ENCODE results near the gene TBKBP1. TPM values are rescaled to one million over a fixed set of nuclear protein-coding genes. Genes with fewer than 3 reads are reported as not detected.

Gene TBKBP1
- total RNA-seq, 1 donor from 2014 or later = 14.8 TPM

GRCh38 chr17:47728214-47728877 is 34.4 kb downstream of the TBKBP1 start:
- H3K4me3 ChIP-seq = no peak overlapping the region
- no peaks in the 10 kb centered on the region for H3K9me3 ChIP-seq (replicated peaks)
- peaks cover 98% of the 10 kb centered on the region for H3K27me3 ChIP-seq (ENCODE audit: low read depth)
- H3K36me3 ChIP-seq = no peaks in the 10 kb centered on the region
- TF ChIP-seq, protein P1, sequence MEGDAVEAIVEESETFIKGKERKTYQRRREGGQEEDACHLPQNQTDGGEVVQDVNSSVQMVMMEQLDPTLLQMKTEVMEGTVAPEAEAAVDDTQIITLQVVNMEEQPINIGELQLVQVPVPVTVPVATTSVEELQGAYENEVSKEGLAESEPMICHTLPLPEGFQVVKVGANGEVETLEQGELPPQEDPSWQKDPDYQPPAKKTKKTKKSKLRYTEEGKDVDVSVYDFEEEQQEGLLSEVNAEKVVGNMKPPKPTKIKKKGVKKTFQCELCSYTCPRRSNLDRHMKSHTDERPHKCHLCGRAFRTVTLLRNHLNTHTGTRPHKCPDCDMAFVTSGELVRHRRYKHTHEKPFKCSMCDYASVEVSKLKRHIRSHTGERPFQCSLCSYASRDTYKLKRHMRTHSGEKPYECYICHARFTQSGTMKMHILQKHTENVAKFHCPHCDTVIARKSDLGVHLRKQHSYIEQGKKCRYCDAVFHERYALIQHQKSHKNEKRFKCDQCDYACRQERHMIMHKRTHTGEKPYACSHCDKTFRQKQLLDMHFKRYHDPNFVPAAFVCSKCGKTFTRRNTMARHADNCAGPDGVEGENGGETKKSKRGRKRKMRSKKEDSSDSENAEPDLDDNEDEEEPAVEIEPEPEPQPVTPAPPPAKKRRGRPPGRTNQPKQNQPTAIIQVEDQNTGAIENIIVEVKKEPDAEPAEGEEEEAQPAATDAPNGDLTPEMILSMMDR (IDR thresholded peaks at IDR 0.05; ENCODE audit: borderline replicate concordance) = no peak
- no peak for DNase-seq
- no peak overlapping the region for H3K27ac ChIP-seq (replicated peaks)
- H3K4me1 ChIP-seq = peaks cover 6% of the 10 kb centered on the region
- intact Hi-C loops (cut with micrococcal nuclease) = no loop called here

- Histone ChIP-seq H3K36me3 (no peaks in the 10 kb centered on the region), H3K4me1 (peaks cover 13% of the 10 kb centered on the region), H3K9me3 (replicated peaks) (no peaks in the 10 kb centered on the region), H3K27me3 (ENCODE audit: low read depth) (peaks cover 96% of the 10 kb centered on the region), H3K27ac (replicated peaks) (no peak overlapping the region), H3K4me3 (no peak overlapping the region)
- TF ChIP-seq, protein P1 (IDR thresholded peaks at IDR 0.05; ENCODE audit: borderline replicate concordance) = no peak
- no peak for DNase-seq
- intact Hi-C loops (cut with micrococcal nuclease) = no loop called here
These were observed 35.5 kb downstream of the TBKBP1 start for GRCh38 chr17:47729476-47729875.

GRCh38 chr17:47730681-47731080 is 36.7 kb downstream of the TBKBP1 start:
- DNase-seq = no peak

DNA sequence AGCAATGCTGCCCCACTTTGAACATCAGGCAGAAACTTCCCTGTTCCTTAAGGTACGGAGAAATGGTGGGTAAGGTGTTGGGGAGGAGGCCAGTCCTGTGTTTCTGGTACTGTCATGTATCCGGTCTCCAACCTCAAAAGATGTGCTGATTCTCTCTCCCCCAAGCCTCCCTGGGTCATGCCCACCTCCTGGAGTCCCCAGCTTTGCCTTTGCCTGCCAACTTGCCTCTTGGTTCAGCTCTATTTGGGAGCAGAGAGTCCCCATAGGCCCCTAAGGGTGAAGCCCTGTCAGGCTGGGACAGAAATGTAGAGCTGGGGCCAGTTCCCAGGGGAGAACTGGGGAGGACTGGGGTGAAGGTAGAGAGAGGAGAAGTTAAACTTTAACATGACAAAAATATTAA is 37.4 kb downstream of the TBKBP1 start:
- H3K27me3 ChIP-seq (ENCODE audit: low read depth) = peaks cover 96% of the 10 kb centered on the region
- intact Hi-C loops (cut with micrococcal nuclease) = no loop called here
- no peak overlapping the region for H3K27ac ChIP-seq (replicated peaks)
- DNase-seq = no peak
- no peaks in the 10 kb centered on the region for H3K9me3 ChIP-seq (replicated peaks)
- H3K36me3 ChIP-seq = no peaks in the 10 kb centered on the region
- no peak overlapping the region for H3K4me3 ChIP-seq
- TF ChIP-seq, protein P1 (IDR thresholded peaks at IDR 0.05; ENCODE audit: borderline replicate concordance) = no peak
- peaks cover 13% of the 10 kb centered on the region for H3K4me1 ChIP-seq

More at GRCh38 chr17:47730681-47731080, 36.7 kb downstream of the TBKBP1 start:
- no peak overlapping the region for H3K27ac ChIP-seq (replicated peaks)
- TF ChIP-seq, protein P1 (IDR thresholded peaks at IDR 0.05; ENCODE audit: borderline replicate concordance) = no peak
- no peaks in the 10 kb centered on the region for H3K36me3 ChIP-seq
- peaks cover 13% of the 10 kb centered on the region for H3K4me1 ChIP-seq
- peaks cover 96% of the 10 kb centered on the region for H3K27me3 ChIP-seq (ENCODE audit: low read depth)
- H3K4me3 ChIP-seq = no peak overlapping the region
- intact Hi-C loops (cut with micrococcal nuclease) = no loop called here
- H3K9me3 ChIP-seq (replicated peaks) = no peaks in the 10 kb centered on the region

GRCh38 chr17:47732399-47733046 is 38.6 kb downstream of the TBKBP1 start:
- TF ChIP-seq, protein P1 (IDR thresholded peaks at IDR 0.05; ENCODE audit: borderline replicate concordance) = no peak
- peaks cover 97% of the 10 kb centered on the region for H3K27me3 ChIP-seq (ENCODE audit: low read depth)
- H3K9me3 ChIP-seq (replicated peaks) = no peaks in the 10 kb centered on the region
- intact Hi-C loops (cut with micrococcal nuclease) = no loop called here
- no peak overlapping the region for H3K27ac ChIP-seq (replicated peaks)
- H3K4me1 ChIP-seq = peaks cover 13% of the 10 kb centered on the region
- H3K36me3 ChIP-seq = no peaks in the 10 kb centered on the region
- DNase-seq = no peak
- H3K4me3 ChIP-seq = peak overlapping the region; percentile 65
